GM12873 (cell line): Measurements from ENCODE around the gene ITPA.

ENCODE experiments used
- CTCF ChIP-seq: IDR thresholded peaks from 2 replicates; pipeline ENCODE4 v1.5.1; 2012; ENCODE audit warnings: low read depth, mild to moderate bottlenecking, moderate library complexity, low read length, control low read depth; ENCODE audit not compliant: insufficient read depth; ENCODE audit errors: missing control alignments

The ITPA gene

GRCh38 chr20:3190681-3191111 lies 18.6 kb upstream of the ITPA start:
- TF ChIP-seq CTCF = no peak

GRCh38 chr20:3192226-3193015 lies 16.9 kb upstream of the ITPA start:
- TF ChIP-seq CTCF = no peak

GRCh38 chr20:3193806-3194616 lies 15.3 kb upstream of the ITPA start:
- TF ChIP-seq CTCF = no peak

GRCh38 chr20:3194617-3195280 lies 14.5 kb upstream of the ITPA start:
- TF ChIP-seq CTCF = no peak

GRCh38 chr20:3195590-3196237 lies 13.6 kb upstream of the ITPA start:
- TF ChIP-seq CTCF = no peak

- TF ChIP-seq CTCF = no peak
These were observed 10.1 kb upstream of the ITPA start for GRCh38 chr20:3199206-3199605.
